Kasumi-1 (cell line): ENCODE results near the gene ZBTB20.

Source experiments
- DNase-seq, 2 experiments: peaks; one replicate each; lab custom pipeline; 2025; lab: John Stamatoyannopoulos, UW

The ZBTB20 gene

GRCh38 chr3:114671741-114672510 is 475.2 kb downstream of the ZBTB20 start:
- no peak for DNase-seq

DNA sequence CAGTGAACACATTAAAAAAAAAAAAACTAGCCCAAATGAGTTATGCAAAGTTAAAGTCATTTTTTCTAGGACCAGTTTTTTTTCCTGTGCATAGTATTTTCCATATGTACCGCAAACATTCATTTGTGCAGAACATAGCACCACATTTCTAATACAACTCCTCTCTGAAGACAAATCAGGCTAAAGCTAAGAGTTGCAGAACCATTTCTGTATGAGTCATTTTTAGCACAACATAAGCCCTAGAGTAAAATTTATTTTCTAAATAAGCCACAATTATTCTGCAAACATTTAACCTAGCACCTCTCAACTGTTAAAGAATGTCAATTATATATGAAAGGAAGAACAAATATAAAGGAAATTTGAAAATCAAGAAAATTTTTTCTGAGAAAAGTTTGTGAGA is 477.5 kb downstream of the ZBTB20 start:
- no peak for DNase-seq

GRCh38 chr3:114668099-114668498 is 479.0 kb downstream of the ZBTB20 start:
- no peak for DNase-seq

DNA sequence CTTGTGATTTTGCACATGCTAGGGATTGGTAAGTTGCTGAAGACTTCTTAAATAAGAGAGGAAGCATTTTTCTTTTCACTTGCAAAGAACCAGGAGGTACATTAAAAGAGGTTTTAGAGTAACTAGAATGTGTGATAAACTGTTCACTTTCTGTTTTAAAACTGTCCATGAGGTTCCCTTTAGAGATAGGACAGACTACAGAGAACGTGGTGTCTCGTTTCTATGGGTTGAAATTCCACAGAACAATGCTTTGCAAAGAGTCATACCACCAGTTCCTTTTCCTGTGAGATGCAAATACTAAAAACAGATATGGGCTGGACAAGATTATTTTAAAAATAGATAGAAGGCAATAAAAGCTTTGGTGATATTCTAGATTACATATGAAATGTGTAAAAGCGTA is 480.5 kb downstream of the ZBTB20 start:
- DNase-seq = peak in 1 of 2 experiments; percentile 12

GRCh38 chr3:114664006-114664405 is 483.1 kb downstream of the ZBTB20 start:
- no peak for DNase-seq

- no peak for DNase-seq
Measured at GRCh38 chr3:114660808-114661207, 486.3 kb downstream of the ZBTB20 start.

- no peak for DNase-seq
Measured at GRCh38 chr3:114660124-114660523, 487.0 kb downstream of the ZBTB20 start.

GRCh38 chr3:114659109-114660061 is 487.7 kb downstream of the ZBTB20 start:
- DNase-seq = no peak

GRCh38 chr3:114651555-114651954 is 495.5 kb downstream of the ZBTB20 start:
- no peak for DNase-seq

- no peak for DNase-seq
Measured at GRCh38 chr3:114650808-114651207, 496.3 kb downstream of the ZBTB20 start.

- no peak for DNase-seq
Measured at GRCh38 chr3:114649331-114649730, 497.8 kb downstream of the ZBTB20 start.

- no peak for DNase-seq
Measured at GRCh38 chr3:114646526-114646925, 500.6 kb downstream of the ZBTB20 start.

GRCh38 chr3:114645392-114645791 is 501.7 kb downstream of the ZBTB20 start:
- DNase-seq = no peak

GRCh38 chr3:114644367-114644766 is 502.7 kb downstream of the ZBTB20 start:
- no peak for DNase-seq

DNA sequence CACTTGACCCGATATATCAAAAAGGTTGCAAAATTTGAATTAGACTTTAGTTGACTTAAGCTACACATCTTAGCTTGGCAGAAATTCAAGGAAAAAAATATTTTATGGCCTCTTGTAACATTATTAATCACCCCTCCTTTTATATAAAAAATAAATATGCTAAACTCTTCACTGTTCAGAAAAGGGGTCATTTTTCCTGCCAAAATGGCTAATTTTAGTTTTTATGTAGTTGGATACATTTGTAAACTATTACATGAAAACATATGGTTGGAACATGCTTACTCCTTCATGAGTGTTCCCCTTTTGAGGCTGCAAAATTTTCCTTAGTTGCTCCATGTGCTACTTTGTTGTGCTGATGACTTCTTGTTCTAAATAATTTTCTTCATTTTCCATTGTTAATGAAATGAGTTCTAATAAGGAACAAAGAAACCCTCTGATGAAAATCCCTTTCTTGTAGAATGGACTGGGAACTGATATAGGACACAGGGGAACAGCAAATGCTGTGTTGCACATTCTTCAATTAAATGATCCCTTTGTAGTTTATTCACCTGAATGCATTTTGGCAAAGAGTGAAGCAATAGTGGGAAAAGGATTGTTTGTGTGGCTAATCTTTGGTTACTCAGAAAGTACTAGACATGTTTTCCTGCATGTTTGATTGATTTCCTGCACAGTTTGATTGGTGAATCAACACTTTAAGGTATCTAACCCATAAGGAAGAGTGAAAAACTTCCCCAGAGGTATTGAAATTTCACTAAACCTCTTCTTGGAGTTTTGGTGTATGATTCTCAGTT is 503.9 kb downstream of the ZBTB20 start:
- DNase-seq = no peak

DNA sequence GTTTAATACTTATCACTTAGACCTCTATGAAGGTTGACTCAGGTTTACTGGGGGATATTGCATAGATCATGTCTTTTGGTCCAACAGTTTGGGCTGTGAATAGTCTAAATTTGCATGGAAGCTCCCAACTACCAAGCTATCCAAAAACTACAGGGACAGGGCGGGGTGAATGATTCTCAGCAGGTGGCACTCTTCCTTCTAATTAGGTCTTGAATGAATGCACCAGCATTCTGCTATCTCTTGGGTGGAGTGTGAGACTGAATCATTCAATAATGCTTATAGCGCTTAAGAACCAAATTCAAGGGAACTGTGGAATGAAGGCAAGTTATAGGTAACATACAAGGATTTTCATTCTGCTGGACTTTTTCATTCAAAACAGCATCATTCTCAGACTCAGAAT is 507.0 kb downstream of the ZBTB20 start:
- no peak for DNase-seq

- DNase-seq = no peak
Measured at GRCh38 chr3:114639171-114639570, 507.9 kb downstream of the ZBTB20 start.

DNA sequence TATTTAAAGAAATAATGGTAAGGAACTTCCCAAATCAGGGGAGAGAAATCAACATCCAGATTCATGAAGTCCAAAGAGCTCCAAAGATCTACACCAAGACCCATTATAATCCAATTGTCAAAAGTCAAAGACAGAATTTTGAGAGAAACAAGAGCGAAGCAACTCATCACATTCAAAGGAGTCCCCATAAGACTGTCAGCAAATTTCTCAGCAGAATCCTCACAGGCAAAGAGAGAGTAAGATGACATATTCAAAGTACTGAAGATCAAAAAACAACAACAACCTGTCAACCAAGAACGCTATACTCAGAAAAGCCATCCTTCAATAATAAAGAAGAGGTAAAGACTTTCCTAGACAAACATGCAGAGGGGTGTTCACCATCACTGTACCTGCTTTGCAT is 511.2 kb downstream of the ZBTB20 start:
- DNase-seq = no peak

GRCh38 chr3:114634635-114635034 is 512.5 kb downstream of the ZBTB20 start:
- DNase-seq = no peak

DNA sequence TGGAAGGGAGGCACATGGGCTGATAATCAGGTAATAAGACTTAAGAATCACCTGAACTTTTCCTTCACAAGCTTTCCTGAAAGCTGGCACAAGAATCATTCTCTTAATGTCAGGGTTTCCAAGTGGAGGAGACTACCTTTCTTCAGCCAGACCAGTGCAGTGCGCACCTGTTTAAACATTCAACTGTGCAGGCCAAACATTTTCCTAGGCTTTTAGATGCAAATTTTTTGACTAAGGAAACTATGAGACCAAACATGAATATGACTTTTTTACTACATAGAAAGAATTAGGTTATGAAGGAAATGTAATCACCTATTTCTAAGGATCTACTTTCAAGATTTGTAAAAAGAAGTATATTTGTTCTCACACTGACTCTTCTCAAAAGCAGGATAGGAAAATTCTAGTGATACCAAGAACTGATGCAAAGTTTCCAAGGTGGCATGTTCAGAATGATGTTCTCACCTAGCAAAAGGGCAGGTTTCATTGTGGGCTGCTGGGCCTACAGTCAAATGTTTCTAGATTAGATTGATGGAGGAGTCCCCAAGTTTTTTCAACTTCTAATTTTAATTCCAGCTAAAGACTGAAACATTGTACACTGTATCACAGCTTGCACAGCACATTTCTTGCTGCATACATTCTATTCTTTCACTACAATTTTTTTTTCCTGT is 514.2 kb downstream of the ZBTB20 start:
- no peak for DNase-seq

DNA sequence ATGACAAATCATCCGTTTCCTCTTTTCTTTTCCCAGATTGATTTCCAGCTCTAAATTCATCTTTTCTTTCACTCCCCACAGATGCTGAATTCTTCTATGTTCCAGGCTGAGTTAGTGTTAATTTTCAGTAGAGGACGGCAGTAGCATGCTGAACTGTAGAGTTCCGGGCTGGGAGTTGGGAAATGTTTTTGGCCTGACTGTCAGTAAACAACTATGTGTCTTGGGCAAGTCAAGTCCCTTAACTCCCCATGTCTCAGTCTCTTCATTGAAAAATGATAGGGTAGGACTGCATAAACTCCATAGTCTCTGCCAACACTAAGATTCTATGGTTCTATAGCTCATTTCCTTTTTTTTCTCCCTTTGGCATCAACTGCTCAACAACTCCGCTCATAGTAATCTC is 519.3 kb downstream of the ZBTB20 start:
- no peak for DNase-seq

GRCh38 chr3:114626751-114627150 is 520.3 kb downstream of the ZBTB20 start:
- no peak for DNase-seq
